Neutrophil (primary cell): ENCODE results near the gene KDM5B.
"Not testable (repeated sequence)": the region's sequence is repeated elsewhere in the genome, so short reads cannot be mapped to it uniquely, and the experiment has no call there.

Experiments used
- H3K27ac ChIP-seq: fragments of 200-600 bp; sonication (generic); 2 replicates; pipeline ENCODE4 v1.5.1; 2016; ENCODE audit warnings: mild to moderate bottlenecking, moderate library complexity
- H3K27me3 ChIP-seq: fragments of 200-600 bp; sonication (generic); 2 replicates; pipeline ENCODE4 v1.6.0; 2016; ENCODE audit warnings: mild to moderate bottlenecking
- H3K36me3 ChIP-seq: fragments of 200-600 bp; sonication (generic); 2 replicates; pipeline ENCODE4 v1.5.1; 2017
- H3K4me1 ChIP-seq, 2 experiments: fragments of 200-600 bp in 1 of 2; sonication (generic) in 1 of 2; 1 replicate in 1 of 2; 2 replicates in 1 of 2; pipeline versions ENCODE4 v1.5.1 to v1.6.1; 2013 to 2016; ENCODE audit warnings: low read depth in 1 of 2, low read length in 1 of 2, mild to moderate bottlenecking in 1 of 2, moderate library complexity in 1 of 2; ENCODE audit not compliant: control insufficient read depth in 1 of 2, insufficient read depth in 1 of 2
- H3K4me3 ChIP-seq, 2 experiments: fragments of 200-600 bp in 1 of 2; sonication (generic) in 1 of 2; 1 replicate in 1 of 2; 2 replicates in 1 of 2; pipeline ENCODE4 v1.5.1; 2013 to 2016; ENCODE audit warnings: low read depth in 1 of 2, low read length in 1 of 2, mild to moderate bottlenecking in 1 of 2, moderate library complexity in 1 of 2
- H3K9me3 ChIP-seq: fragments of 200-600 bp; sonication (generic); 2 replicates; pipeline ENCODE4 v1.5.1; 2016
- TF ChIP-seq, protein P1 (sequence below): fragments of 200-600 bp; sonication (generic); IDR thresholded peaks from 2 replicates; pipeline ENCODE4 v1.5.1; 2016; ENCODE audit warnings: antibody characterized with exemption

Gene KDM5B

GRCh38 chr1:202733251-202733650, 75.0 kb downstream of the KDM5B start:
- Histone ChIP-seq H3K27ac (no peak overlapping the region), H3K9me3 (no peaks in the 10 kb centered on the region), H3K36me3 (peaks cover 96% of the 10 kb centered on the region), H3K4me3 (no peak overlapping the region), H3K27me3 (no peaks in the 10 kb centered on the region), H3K4me1 (no peaks in the 10 kb centered on the region)
- TF ChIP-seq, protein P1, sequence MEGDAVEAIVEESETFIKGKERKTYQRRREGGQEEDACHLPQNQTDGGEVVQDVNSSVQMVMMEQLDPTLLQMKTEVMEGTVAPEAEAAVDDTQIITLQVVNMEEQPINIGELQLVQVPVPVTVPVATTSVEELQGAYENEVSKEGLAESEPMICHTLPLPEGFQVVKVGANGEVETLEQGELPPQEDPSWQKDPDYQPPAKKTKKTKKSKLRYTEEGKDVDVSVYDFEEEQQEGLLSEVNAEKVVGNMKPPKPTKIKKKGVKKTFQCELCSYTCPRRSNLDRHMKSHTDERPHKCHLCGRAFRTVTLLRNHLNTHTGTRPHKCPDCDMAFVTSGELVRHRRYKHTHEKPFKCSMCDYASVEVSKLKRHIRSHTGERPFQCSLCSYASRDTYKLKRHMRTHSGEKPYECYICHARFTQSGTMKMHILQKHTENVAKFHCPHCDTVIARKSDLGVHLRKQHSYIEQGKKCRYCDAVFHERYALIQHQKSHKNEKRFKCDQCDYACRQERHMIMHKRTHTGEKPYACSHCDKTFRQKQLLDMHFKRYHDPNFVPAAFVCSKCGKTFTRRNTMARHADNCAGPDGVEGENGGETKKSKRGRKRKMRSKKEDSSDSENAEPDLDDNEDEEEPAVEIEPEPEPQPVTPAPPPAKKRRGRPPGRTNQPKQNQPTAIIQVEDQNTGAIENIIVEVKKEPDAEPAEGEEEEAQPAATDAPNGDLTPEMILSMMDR: no peak

GRCh38 chr1:202728951-202729350, 79.3 kb downstream of the KDM5B start:
- Histone ChIP-seq H3K27ac (no peak overlapping the region), H3K27me3 (no peaks in the 10 kb centered on the region), H3K36me3 (peaks cover 95% of the 10 kb centered on the region), H3K9me3 (no peaks in the 10 kb centered on the region), H3K4me3 (no peak overlapping the region), H3K4me1 (no peaks in the 10 kb centered on the region)
- TF ChIP-seq, protein P1: no peak

GRCh38 chr1:202725526-202725925, 82.7 kb downstream of the KDM5B start:
- no peaks in the 10 kb centered on the region for H3K9me3 ChIP-seq
- H3K4me3 ChIP-seq: no peak overlapping the region
- no peaks in the 10 kb centered on the region for H3K27me3 ChIP-seq
- no peaks in the 10 kb centered on the region for H3K4me1 ChIP-seq
- peaks cover 62% of the 10 kb centered on the region for H3K36me3 ChIP-seq
- TF ChIP-seq, protein P1: no peak
- no peak overlapping the region for H3K27ac ChIP-seq

GRCh38 chr1:202723708-202724107, 84.5 kb downstream of the KDM5B start:
- Histone ChIP-seq H3K36me3 (peaks cover 44% of the 10 kb centered on the region), H3K27ac (no peak overlapping the region), H3K27me3 (peaks cover 4% of the 10 kb centered on the region), H3K4me3 (no peak overlapping the region), H3K4me1 (no peaks in the 10 kb centered on the region), H3K9me3 (no peaks in the 10 kb centered on the region)
- TF ChIP-seq, protein P1: no peak

DNA sequence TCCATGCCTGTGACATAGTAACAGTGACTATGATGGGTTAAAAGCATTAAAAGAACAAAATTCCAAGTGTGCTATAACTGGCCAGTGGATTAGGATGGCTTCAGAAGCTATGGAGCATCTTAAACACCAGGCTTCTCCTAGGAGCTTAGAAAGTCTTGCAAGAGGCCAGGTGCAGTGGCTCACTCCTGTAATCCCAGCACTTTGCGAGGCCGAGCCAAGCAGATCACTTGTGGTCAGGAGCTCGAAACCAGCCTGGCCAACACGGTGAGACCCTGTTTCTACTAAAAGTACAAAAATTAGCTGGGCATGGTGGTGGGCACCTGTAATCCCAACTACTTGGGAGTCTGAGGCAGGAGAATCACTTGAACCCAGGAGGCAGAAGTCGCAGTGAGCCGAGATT, 85.2 kb downstream of the KDM5B start:
- H3K9me3 ChIP-seq, H3K4me1 ChIP-seq, H3K4me3 ChIP-seq, H3K27ac ChIP-seq: not testable (repeated sequence)
- peaks cover 37% of the 10 kb centered on the region for H3K36me3 ChIP-seq
- H3K27me3 ChIP-seq: peaks cover 10% of the 10 kb centered on the region

DNA sequence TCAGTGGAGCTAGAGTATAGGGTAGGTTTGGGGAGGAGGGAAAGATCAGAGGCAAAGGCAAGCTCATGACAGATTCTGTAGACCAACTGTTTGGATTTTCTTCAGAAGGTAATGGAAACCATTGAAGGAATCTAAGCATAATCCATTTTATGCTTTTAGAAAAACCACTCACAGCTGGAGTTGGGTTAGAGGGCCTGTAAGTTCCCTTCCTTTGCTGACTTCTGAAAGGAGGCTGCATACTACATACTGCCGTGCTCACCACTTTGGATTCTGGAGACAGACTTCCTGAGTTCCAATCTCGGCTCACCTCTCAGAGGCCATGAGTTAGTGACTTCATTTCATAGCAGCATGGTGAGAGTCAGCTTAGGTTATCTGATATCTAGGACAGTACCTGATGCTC, 91.6 kb downstream of the KDM5B start:
- no peaks in the 10 kb centered on the region for H3K4me1 ChIP-seq
- H3K4me3 ChIP-seq: no peak overlapping the region
- TF ChIP-seq, protein P1: no peak
- no peak overlapping the region for H3K27ac ChIP-seq
- no peaks in the 10 kb centered on the region for H3K9me3 ChIP-seq
- H3K36me3 ChIP-seq: no peaks in the 10 kb centered on the region
- H3K27me3 ChIP-seq: peaks cover 74% of the 10 kb centered on the region

DNA sequence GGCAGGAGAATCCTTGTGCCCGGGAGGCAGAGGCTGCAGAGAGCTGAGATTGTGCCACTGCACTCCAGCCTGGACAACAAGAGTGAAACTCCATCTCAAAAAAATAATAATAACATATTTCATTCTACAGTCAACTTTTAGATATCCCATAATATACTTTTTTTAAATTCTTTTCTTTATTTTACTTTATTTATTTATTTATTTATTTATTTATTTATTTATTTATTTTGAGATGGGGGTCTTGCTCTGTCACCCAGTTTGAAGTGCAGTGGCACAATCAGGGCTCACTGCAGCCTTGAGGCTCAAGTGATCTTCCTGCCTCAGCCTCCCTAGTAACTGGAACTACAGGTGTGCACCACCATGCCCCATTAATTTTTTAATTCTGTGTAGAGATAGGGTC, 94.0 kb downstream of the KDM5B start:
- H3K27ac ChIP-seq, H3K4me1 ChIP-seq, H3K9me3 ChIP-seq, H3K4me3 ChIP-seq, H3K36me3 ChIP-seq: not testable (repeated sequence)
- H3K27me3 ChIP-seq: peaks cover 99% of the 10 kb centered on the region
